GM19452 (cell line): ENCODE results near the gene PCGF5.
"Not testable (repeated sequence)": the region's sequence is repeated elsewhere in the genome, so short reads cannot be mapped to it uniquely, and the experiment has no call there.

ENCODE experiments used
- ATAC-seq: cut with Tn5 transposase; IDR thresholded peaks from one replicate; pipeline ENCODE4 v1.9.1; 2021; ENCODE audit not compliant: unreplicated experiment

The PCGF5 gene

DNA sequence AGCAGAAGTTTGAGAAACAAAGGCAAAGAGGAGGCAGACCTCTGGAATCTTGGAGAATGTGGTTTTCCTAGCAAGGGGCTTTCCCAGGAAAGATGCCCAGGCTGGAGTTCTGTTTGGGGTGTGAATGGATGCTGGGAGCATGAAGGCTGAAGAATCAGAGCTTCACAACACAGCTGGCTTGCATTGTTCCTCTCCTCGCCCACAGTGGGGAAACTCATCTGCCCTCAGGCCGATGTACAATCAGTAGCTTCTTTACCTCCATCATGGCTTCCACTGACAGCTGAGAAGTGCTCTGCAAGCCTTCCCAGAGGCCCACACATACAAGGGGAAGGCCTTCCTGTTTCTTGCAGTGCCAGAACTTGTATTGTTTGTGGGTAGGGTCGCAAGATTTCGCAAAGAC, 98.9 kb downstream of the PCGF5 start:
- ATAC-seq: no peak

DNA sequence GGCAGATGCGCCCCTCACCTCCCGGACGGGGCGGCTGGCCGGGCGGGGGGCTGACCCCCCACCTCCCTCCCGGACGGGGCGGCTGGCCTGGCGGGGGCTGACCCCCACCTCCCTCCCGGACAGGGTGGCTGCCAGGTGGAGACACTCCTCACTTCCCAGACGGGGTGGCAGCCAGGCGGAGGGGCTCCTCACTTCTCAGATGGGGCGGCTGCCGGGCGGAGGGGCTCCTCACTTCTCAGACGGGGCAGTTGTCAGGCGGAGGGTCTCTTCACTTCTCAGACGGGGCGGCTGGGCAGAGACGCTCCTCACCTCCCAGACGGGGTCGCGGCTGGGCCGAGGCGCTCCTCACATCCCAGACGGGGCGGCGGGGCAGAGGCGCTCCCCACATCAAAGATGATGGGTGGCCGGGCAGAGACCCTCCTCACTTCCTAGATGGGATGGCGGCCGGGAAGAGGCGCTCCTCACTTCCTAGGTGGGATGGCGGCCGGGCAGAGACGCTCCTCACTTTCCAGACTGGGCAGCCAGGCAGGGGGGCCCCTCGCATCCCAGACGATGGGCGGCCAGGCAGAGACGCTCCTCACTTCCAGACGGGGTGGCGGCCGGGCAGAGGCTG, 102.9 kb downstream of the PCGF5 start:
- not testable (repeated sequence) for ATAC-seq

DNA sequence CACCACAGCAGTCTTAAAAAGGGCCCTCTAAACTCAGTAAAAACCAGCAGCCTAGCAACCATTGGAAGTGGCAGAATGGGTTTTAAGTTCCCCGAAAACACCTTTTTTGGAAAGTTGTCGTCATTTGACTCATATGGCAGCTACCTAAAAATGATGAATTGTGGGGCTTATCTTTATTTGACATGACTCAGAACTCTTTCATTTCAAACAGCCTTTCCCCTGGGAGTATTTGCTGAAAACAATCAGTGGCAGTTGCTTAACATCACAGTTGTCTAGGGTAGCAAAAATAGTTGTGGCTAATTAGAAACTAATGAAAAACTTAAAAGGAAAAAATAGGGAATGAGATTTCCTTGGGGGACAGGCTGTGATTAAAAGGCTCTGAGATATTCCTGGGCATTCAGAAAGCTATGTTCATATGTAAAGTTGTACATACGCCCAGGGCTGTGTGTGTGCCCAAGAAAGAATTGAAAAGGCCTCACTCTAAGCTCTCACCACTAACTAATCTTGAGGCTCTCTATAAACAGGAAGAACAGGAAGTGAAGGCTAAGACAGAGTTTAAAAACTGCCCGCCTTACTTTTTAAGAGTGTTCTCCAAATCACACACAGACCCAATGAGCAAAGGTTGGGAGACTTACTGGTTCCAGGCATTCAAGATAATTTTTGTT, 108.0 kb downstream of the PCGF5 start:
- no peak for ATAC-seq
